H1 (cell line): Measurements from ENCODE around the gene IL31RA.

Experiments
- KDM1A ChIP-seq: fragments of 200-600, 300-600 bp; sonication (generic); IDR thresholded peaks from 2 replicates; pipeline ENCODE4 v1.7.1; 2016; ENCODE audit warnings: mild to moderate bottlenecking, low read length, borderline replicate concordance
- KDM4A ChIP-seq: IDR thresholded peaks from one replicate; pipeline ENCODE4 v1.7.1; 2012; ENCODE audit warnings: low read depth, mild to moderate bottlenecking, moderate library complexity, low read length, inconsistent platforms; ENCODE audit not compliant: severe bottlenecking
- MAFK ChIP-seq: IDR thresholded peaks from 2 replicates; pipeline ENCODE4 v1.6.1; 2012; ENCODE audit warnings: low read depth, mild to moderate bottlenecking, improper control_type of control experiment, low read length
- POLR2AphosphoS5 ChIP-seq: IDR thresholded peaks from 2 replicates; pipeline ENCODE4 v1.6.1; 2011; ENCODE audit warnings: low read depth, low read length
- SIX5 ChIP-seq: IDR thresholded peaks from 2 replicates; pipeline ENCODE4 v1.6.1; 2011; ENCODE audit warnings: mild to moderate bottlenecking, low read depth, low read length
- TAF1 ChIP-seq: IDR thresholded peaks from 2 replicates; pipeline ENCODE4 v1.6.1; 2011; ENCODE audit warnings: mild to moderate bottlenecking, low read depth, low read length
- TF ChIP-seq, protein P1 (sequence below), 3 experiments: IDR thresholded peaks; 1 replicate in 2 of 3; 2 replicates in 1 of 3; pipeline versions ENCODE4 v1.5.1 to v1.6.1; 2011; ENCODE audit warnings: low read length in 3 of 3, mild to moderate bottlenecking in 3 of 3, inconsistent platforms in 2 of 3, low read depth in 1 of 3, moderate library complexity in 1 of 3; ENCODE audit not compliant: insufficient read depth in 1 of 3; ENCODE audit errors: control extremely low read depth in 1 of 3
- TF ChIP-seq, protein P2 (sequence below): IDR thresholded peaks from 2 replicates; pipeline ENCODE4 v1.6.1; 2011; ENCODE audit warnings: low read length, improper control_type of control experiment
- TF ChIP-seq, protein P3 (sequence below): IDR thresholded peaks from 2 replicates; pipeline ENCODE4 v1.6.1; 2012; ENCODE audit warnings: low read length, inconsistent platforms

DNA sequence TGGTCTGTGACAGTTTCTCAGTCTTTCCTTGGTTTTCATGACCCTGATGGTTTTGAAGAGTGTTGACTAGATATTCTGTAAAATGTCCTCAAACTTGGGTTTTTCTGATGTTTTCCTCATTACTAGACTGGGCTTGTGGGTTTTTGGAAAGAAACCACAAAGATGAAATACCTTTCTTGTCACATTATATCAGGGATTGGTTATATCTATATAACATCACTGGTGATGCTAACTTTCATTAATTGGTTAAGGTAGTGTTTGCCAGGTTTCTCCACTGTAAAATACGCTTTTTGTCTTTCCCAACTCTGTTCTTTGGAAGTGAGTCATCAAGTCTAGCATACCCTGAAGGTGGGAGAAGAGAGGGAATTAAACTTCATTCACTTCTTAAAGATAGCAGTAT is 3.3 kb upstream of the IL31RA start:
- TF ChIP-seq SIX5 (no peak), KDM1A (no peak), KDM4A (no peak), MAFK (no peak), TAF1 (no peak), POLR2AphosphoS5 (no peak)
- TF ChIP-seq, protein P1, sequence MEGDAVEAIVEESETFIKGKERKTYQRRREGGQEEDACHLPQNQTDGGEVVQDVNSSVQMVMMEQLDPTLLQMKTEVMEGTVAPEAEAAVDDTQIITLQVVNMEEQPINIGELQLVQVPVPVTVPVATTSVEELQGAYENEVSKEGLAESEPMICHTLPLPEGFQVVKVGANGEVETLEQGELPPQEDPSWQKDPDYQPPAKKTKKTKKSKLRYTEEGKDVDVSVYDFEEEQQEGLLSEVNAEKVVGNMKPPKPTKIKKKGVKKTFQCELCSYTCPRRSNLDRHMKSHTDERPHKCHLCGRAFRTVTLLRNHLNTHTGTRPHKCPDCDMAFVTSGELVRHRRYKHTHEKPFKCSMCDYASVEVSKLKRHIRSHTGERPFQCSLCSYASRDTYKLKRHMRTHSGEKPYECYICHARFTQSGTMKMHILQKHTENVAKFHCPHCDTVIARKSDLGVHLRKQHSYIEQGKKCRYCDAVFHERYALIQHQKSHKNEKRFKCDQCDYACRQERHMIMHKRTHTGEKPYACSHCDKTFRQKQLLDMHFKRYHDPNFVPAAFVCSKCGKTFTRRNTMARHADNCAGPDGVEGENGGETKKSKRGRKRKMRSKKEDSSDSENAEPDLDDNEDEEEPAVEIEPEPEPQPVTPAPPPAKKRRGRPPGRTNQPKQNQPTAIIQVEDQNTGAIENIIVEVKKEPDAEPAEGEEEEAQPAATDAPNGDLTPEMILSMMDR (IDR thresholded peaks at IDR 0.05; ENCODE audit: control extremely low read depth in 1 of 3, insufficient read depth in 1 of 3, low read depth in 1 of 3, low read length in 3 of 3) = no peak
- TF ChIP-seq, protein P2, sequence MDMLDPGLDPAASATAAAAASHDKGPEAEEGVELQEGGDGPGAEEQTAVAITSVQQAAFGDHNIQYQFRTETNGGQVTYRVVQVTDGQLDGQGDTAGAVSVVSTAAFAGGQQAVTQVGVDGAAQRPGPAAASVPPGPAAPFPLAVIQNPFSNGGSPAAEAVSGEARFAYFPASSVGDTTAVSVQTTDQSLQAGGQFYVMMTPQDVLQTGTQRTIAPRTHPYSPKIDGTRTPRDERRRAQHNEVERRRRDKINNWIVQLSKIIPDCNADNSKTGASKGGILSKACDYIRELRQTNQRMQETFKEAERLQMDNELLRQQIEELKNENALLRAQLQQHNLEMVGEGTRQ = no peak
- TF ChIP-seq, protein P3, sequence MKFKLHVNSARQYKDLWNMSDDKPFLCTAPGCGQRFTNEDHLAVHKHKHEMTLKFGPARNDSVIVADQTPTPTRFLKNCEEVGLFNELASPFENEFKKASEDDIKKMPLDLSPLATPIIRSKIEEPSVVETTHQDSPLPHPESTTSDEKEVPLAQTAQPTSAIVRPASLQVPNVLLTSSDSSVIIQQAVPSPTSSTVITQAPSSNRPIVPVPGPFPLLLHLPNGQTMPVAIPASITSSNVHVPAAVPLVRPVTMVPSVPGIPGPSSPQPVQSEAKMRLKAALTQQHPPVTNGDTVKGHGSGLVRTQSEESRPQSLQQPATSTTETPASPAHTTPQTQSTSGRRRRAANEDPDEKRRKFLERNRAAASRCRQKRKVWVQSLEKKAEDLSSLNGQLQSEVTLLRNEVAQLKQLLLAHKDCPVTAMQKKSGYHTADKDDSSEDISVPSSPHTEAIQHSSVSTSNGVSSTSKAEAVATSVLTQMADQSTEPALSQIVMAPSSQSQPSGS = no peak
